GM23248 (cell line): ENCODE data around the gene LRP4. TPM values are rescaled to one million over a fixed set of nuclear protein-coding genes. Genes with fewer than 3 reads are reported as not detected.

Experiments used
- DNase-seq: peaks from one replicate; pipeline ENCODE4 v3.0.0-alpha.2; 2015
- H2AFZ ChIP-seq: fragments of 200-600 bp; sonication (generic); 2 replicates; pipeline ENCODE4 v1.6.1; 2016; ENCODE audit warnings: antibody characterized with exemption
- H3F3A ChIP-seq: fragments of 200-600 bp; sonication (generic); 2 replicates; pipeline ENCODE4 v1.6.1; 2016; ENCODE audit warnings: mild to moderate bottlenecking, antibody characterized with exemption, mixed run types; ENCODE audit not compliant: insufficient read depth
- H3K27ac ChIP-seq: fragments of 200-600 bp; sonication (generic); 2 replicates; pipeline ENCODE4 v1.5.1; 2016; ENCODE audit warnings: mild to moderate bottlenecking
- H3K27me3 ChIP-seq: fragments of 200-600 bp; sonication (generic); replicated peaks from 2 replicates; pipeline ENCODE4 v1.6.1; 2016; ENCODE audit warnings: mild to moderate bottlenecking; ENCODE audit not compliant: insufficient read depth
- H3K36me3 ChIP-seq: fragments of 200-600 bp; sonication (generic); 2 replicates; pipeline ENCODE4 v1.6.1; 2016; ENCODE audit warnings: low read depth, mild to moderate bottlenecking
- H3K4me1 ChIP-seq: fragments of 200-600 bp; sonication (generic); 2 replicates; pipeline ENCODE4 v1.6.1; 2016; ENCODE audit warnings: mild to moderate bottlenecking; ENCODE audit not compliant: insufficient read depth
- H3K4me2 ChIP-seq: fragments of 200-600 bp; sonication (generic); one replicate; pipeline ENCODE4 v1.6.1; 2016; ENCODE audit warnings: mild to moderate bottlenecking; ENCODE audit not compliant: unreplicated experiment
- H3K4me3 ChIP-seq: fragments of 200-600 bp; sonication (generic); 2 replicates; pipeline ENCODE4 v1.5.1; 2016; ENCODE audit warnings: mild to moderate bottlenecking
- H3K79me2 ChIP-seq: fragments of 200-600 bp; sonication (generic); 2 replicates; pipeline ENCODE4 v1.6.1; 2016; ENCODE audit warnings: mild to moderate bottlenecking; ENCODE audit not compliant: insufficient read depth
- H3K9ac ChIP-seq: fragments of 200-600 bp; sonication (generic); 2 replicates; pipeline ENCODE4 v1.6.1; 2016; ENCODE audit warnings: mild to moderate bottlenecking
- H3K9me2 ChIP-seq: fragments of 200-600 bp; sonication (generic); 2 replicates; pipeline ENCODE4 v1.6.1; 2016; ENCODE audit warnings: mixed run types, mild to moderate bottlenecking, moderate library complexity; ENCODE audit not compliant: insufficient read depth
- H3K9me3 ChIP-seq: fragments of 200-600 bp; sonication (generic); one replicate; pipeline ENCODE4 v1.6.1; 2017; ENCODE audit warnings: low read depth
- H4K20me1 ChIP-seq: fragments of 200-600 bp; sonication (generic); 2 replicates; pipeline ENCODE4 v1.6.0; 2016; ENCODE audit not compliant: insufficient read depth
- EZH2 ChIP-seq: fragments of 200-600 bp; sonication (generic); IDR thresholded peaks from 2 replicates; pipeline ENCODE4 v1.6.1; 2018; ENCODE audit warnings: antibody characterized with exemption, mild to moderate bottlenecking; ENCODE audit not compliant: insufficient read depth, poor library complexity, severe bottlenecking
- EZH2phosphoT487 ChIP-seq: fragments of 200-600 bp; sonication (generic); IDR thresholded peaks from 2 replicates; pipeline ENCODE4 v1.6.1; 2018; ENCODE audit warnings: antibody characterized with exemption, moderate library complexity, mild to moderate bottlenecking, low read depth; ENCODE audit not compliant: insufficient read depth
- WGBS, 2 experiments: methylation state at CpG; one replicate each; pipeline ENCODE4 v1.1.6; 2015 to 2017; ENCODE audit warnings: low lambda C conversion rate in 2 of 2, low coverage in 1 of 2; ENCODE audit errors: missing lambda C conversion rate in 2 of 2; 5-methylcytosine and 5-hydroxymethylcytosine counted together
- in situ Hi-C: fragments of 300-500 bp; cut with MboI; formaldehyde crosslinking; loops from 2 replicates; pipeline ENCODE4 v1.15.0; 2020
- polyA plus RNA-seq: library from polyadenylated mRNA; unstranded; fragments of >200 nt; fragmentation: Nextera tagmentation; extraction: Ambion mirVana; gene quantifications from 2 replicates; pipeline ENCODE4 v1.2.1, GENCODE V29; 2016
- total RNA-seq: library from RNA; depleted of rRNA; stranded (reverse); fragments of >200 nt; shearing (Covaris generic); gene quantifications from 2 replicates; pipeline ENCODE4 v1.2.3, GENCODE V29; 2014

LRP4 gene
- total and polyA plus RNA-seq, 2 experiments from 2014 or later: 1.4 to 2.9 TPM

DNA sequence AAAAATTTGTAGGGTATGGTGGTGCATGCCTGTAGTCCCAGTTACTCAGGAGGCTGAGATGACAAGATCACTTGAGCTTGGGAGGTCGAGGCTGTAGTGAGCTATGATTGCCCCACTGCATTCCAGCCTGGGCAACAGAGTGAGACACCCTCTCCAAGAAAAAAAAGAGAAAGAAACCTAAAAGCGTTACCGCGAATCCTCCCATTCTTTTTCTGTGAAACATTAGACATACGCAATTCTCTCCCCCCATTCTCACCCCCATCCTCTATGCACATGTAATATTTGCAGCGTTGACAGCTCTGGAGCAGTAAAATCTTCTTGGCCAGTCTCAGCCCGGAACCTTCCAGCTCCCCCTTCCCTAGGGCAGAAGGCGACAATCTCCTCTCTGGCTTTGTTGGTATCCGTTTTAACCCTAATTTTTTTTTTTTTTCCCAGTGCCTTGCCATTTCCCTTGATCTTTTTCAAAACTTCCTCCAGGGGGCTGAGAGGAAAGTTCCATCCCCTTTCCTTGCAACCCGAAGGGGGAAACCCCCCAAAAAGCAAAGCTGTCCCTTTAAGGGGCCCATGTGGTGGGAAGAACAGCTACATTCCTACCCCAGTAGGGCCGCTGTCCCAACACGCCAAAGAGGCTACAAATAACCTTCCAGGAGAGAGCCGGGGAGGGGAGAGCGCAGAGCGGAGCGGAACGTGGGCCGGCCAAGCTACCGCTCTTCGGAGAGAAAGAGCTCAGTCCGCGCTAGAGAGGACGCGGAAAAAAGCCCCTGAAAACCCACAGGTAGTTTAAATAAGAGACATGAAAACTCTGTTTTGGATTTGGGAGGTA is 1.9 kb downstream of the LRP4 start:
- Histone ChIP-seq H3K4me1 (peaks cover 45% of the 10 kb centered on the region), H2AFZ (peak overlapping the region; percentile 78), H3K9ac (peak overlapping the region; percentile 70), H4K20me1 (no peaks in the 10 kb centered on the region), H3K79me2 (no peaks in the 10 kb centered on the region), H3K27ac (peak overlapping the region; percentile 65), H3K9me2 (no peaks in the 10 kb centered on the region), H3F3A (peaks cover 53% of the 10 kb centered on the region), H3K36me3 (no peaks in the 10 kb centered on the region), H3K4me2 (peak overlapping the region; percentile 93), H3K27me3 (no peaks in the 10 kb centered on the region), H3K4me3 (peak overlapping the region; percentile 71), H3K9me3 (no peaks in the 10 kb centered on the region)
- WGBS, 2 experiments: 2% methylated on average over 24 of the region's 24 CpGs
- TF ChIP-seq EZH2: no peak
- TF ChIP-seq EZH2phosphoT487: no peak
- in situ Hi-C loops: no loop called here
- DNase-seq: peak; percentile 88

GRCh38 chr11:46914910-46915309 is 3.4 kb downstream of the LRP4 start:
- Histone ChIP-seq H2AFZ (peak overlapping the region; percentile 60), H3F3A (peaks cover 40% of the 10 kb centered on the region), H4K20me1 (no peaks in the 10 kb centered on the region), H3K36me3 (no peaks in the 10 kb centered on the region), H3K4me1 (peaks cover 32% of the 10 kb centered on the region), H3K27ac (peak overlapping the region; percentile 60), H3K9me3 (no peaks in the 10 kb centered on the region), H3K4me2 (peak overlapping the region; percentile 58), H3K9me2 (no peaks in the 10 kb centered on the region), H3K27me3 (no peaks in the 10 kb centered on the region), H3K9ac (peak overlapping the region; percentile 42; the same call in 1 of the 2 replicates), H3K4me3 (no peak overlapping the region), H3K79me2 (no peaks in the 10 kb centered on the region)
- TF ChIP-seq EZH2: no peak
- no peak for TF ChIP-seq EZH2phosphoT487
- WGBS, 2 experiments: 53 to 65% methylated on average over 7 of the region's 7 CpGs
- no peak for DNase-seq
- in situ Hi-C loops: no loop called here

DNA sequence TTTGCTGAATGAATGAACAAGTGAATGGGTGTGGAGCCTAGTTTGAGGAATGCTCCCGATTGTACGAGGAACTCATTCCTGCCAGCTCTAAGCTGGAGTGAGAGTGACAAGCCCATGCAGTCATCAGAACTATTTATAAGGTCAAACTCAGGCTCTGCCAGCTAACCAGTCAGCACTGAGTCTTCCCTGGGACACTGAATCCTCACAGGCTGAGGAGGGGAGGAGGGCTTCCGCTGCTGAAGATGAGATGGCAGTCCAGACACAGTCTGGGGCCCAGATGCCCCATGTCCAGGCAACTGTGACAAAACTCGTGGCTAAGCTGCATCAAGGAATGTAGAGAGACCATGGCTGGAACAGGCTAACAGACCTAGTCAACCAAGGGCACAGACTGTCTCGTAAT is 4.0 kb downstream of the LRP4 start:
- WGBS, 2 experiments: 5 to 6% methylated on average over 5 of the region's 5 CpGs
- no peaks in the 10 kb centered on the region for H3K79me2 ChIP-seq
- H3K4me2 ChIP-seq: peak overlapping the region; percentile 58
- peak overlapping the region; percentile 19; the same call in 1 of the 2 replicates for H3K4me3 ChIP-seq
- peak; percentile 89 for DNase-seq
- in situ Hi-C loops: no loop called here
- peaks cover 36% of the 10 kb centered on the region for H3F3A ChIP-seq
- no peaks in the 10 kb centered on the region for H3K36me3 ChIP-seq
- no peaks in the 10 kb centered on the region for H3K9me2 ChIP-seq
- H3K9me3 ChIP-seq: no peaks in the 10 kb centered on the region
- peak overlapping the region; percentile 42 for H3K9ac ChIP-seq
- H2AFZ ChIP-seq: peak overlapping the region; percentile 60
- peak overlapping the region; percentile 60 for H3K27ac ChIP-seq
- H4K20me1 ChIP-seq: no peaks in the 10 kb centered on the region
- TF ChIP-seq EZH2phosphoT487: no peak
- no peak for TF ChIP-seq EZH2
- no peaks in the 10 kb centered on the region for H3K27me3 ChIP-seq
- peaks cover 28% of the 10 kb centered on the region for H3K4me1 ChIP-seq

- H3K9ac ChIP-seq: no peak overlapping the region
- H3K9me2 ChIP-seq: no peaks in the 10 kb centered on the region
- no peaks in the 10 kb centered on the region for H3K36me3 ChIP-seq
- H2AFZ ChIP-seq: no peak overlapping the region
- H3F3A ChIP-seq: peaks cover 29% of the 10 kb centered on the region
- no peaks in the 10 kb centered on the region for H3K79me2 ChIP-seq
- peaks cover 20% of the 10 kb centered on the region for H3K4me1 ChIP-seq
- no peak for DNase-seq
- no peaks in the 10 kb centered on the region for H3K9me3 ChIP-seq
- WGBS, 2 experiments: 66 to 69% methylated on average over 3 of the region's 3 CpGs
- no peaks in the 10 kb centered on the region for H4K20me1 ChIP-seq
- H3K27ac ChIP-seq: no peak overlapping the region
- H3K27me3 ChIP-seq: no peaks in the 10 kb centered on the region
- no peak overlapping the region for H3K4me2 ChIP-seq
- H3K4me3 ChIP-seq: no peak overlapping the region
- in situ Hi-C loops: no loop called here
- no peak for TF ChIP-seq EZH2phosphoT487
- TF ChIP-seq EZH2: no peak
Measured at GRCh38 chr11:46913484-46913883, 4.9 kb downstream of the LRP4 start.
